SU-DHL-6 (cell line): ENCODE data around the gene LSP1.

ENCODE experiments used
- H2AFZ ChIP-seq: fragments of 200-600 bp; sonication (generic); 2 replicates; pipeline ENCODE4 v1.6.1; 2014; ENCODE audit warnings: low read depth, mild to moderate bottlenecking, moderate library complexity, mixed read lengths, antibody characterized with exemption, low read length; ENCODE audit not compliant: severe bottlenecking
- H3F3A ChIP-seq: fragments of 200-600 bp; shearing (Covaris generic); 2 replicates; pipeline ENCODE4 v1.6.0; 2016; ENCODE audit warnings: antibody characterized with exemption, mild to moderate bottlenecking; ENCODE audit not compliant: insufficient read depth
- H3K27ac ChIP-seq: fragments of 200-600 bp; sonication (generic); 2 replicates; pipeline ENCODE4 v1.5.1; 2016; ENCODE audit warnings: low read depth, mild to moderate bottlenecking, low read length, moderate library complexity, mixed read lengths
- H3K27me3 ChIP-seq: fragments of 200-600 bp; sonication (generic), shearing (Covaris generic); 2 replicates; pipeline ENCODE4 v1.6.0; 2014; ENCODE audit warnings: mild to moderate bottlenecking, low read length
- H3K36me3 ChIP-seq: fragments of 200-600 bp; sonication (generic); 2 replicates; pipeline ENCODE4 v1.6.1; 2014; ENCODE audit warnings: mild to moderate bottlenecking, low read length, mixed read lengths
- H3K4me2 ChIP-seq: fragments of 300-600, 200-600 bp; shearing (Covaris generic), sonication (generic); 2 replicates; pipeline ENCODE4 v1.6.0; 2014; ENCODE audit warnings: low read length, low read depth, mild to moderate bottlenecking; ENCODE audit not compliant: poor library complexity, severe bottlenecking
- H3K4me3 ChIP-seq: fragments of 200-600 bp; sonication (generic); 2 replicates; pipeline ENCODE4 v1.5.1; 2014; ENCODE audit warnings: antibody characterized with exemption, low read length, mild to moderate bottlenecking, mixed read lengths; ENCODE audit not compliant: insufficient read depth, poor library complexity, severe bottlenecking
- H3K79me2 ChIP-seq: fragments of 200-600 bp; sonication (generic); 2 replicates; pipeline ENCODE4 v1.6.1; 2014; ENCODE audit warnings: mild to moderate bottlenecking, low read length, moderate library complexity; ENCODE audit not compliant: insufficient read depth
- H3K9ac ChIP-seq: fragments of 200-600 bp; sonication (generic); 2 replicates; pipeline ENCODE4 v1.7.0; 2014; ENCODE audit warnings: mild to moderate bottlenecking, low read length
- H3K9me2 ChIP-seq: fragments of 200-600 bp; sonication (generic); replicated peaks from 2 replicates; pipeline ENCODE4 v1.6.1; 2014; ENCODE audit warnings: low read length; ENCODE audit not compliant: insufficient read depth
- H3K9me3 ChIP-seq: fragments of 200-600 bp; sonication (generic); 2 replicates; pipeline ENCODE4 v1.6.1; 2014; ENCODE audit warnings: low read length, mixed read lengths; ENCODE audit not compliant: insufficient read depth
- H4K20me1 ChIP-seq: fragments of 200-600 bp; sonication (generic); 2 replicates; pipeline ENCODE4 v1.6.1; 2014; ENCODE audit warnings: low read depth, mild to moderate bottlenecking, antibody characterized with exemption, low read length, moderate library complexity, mixed read lengths
- CTCF ChIP-seq: fragments of 200-600 bp; sonication (generic); IDR thresholded peaks from one replicate; pipeline ENCODE4 v1.5.1; 2017; ENCODE audit warnings: antibody characterized with exemption, mild to moderate bottlenecking, low read length, moderate library complexity; ENCODE audit not compliant: insufficient read depth, poor library complexity, severe bottlenecking
- EZH2phosphoT487 ChIP-seq: fragments of 200-600 bp; sonication (generic), shearing (Covaris generic); conservative IDR thresholded peaks from 2 replicates; pipeline ENCODE4 v1.6.1; 2018; ENCODE audit warnings: mild to moderate bottlenecking, antibody characterized with exemption, low read length, moderate library complexity, mixed read lengths

LSP1 gene

GRCh38 chr11:1920909-1921573, 68.2 kb downstream of the LSP1 start:
- no peaks in the 10 kb centered on the region for H3K36me3 ChIP-seq
- no peak overlapping the region for H2AFZ ChIP-seq
- H3K9me2 ChIP-seq: no peaks in the 10 kb centered on the region
- H3K27me3 ChIP-seq: no peaks in the 10 kb centered on the region
- H4K20me1 ChIP-seq: no peaks in the 10 kb centered on the region
- H3K79me2 ChIP-seq: no peaks in the 10 kb centered on the region
- H3F3A ChIP-seq: no peaks in the 10 kb centered on the region
- no peak overlapping the region for H3K27ac ChIP-seq
- no peaks in the 10 kb centered on the region for H3K9me3 ChIP-seq
- TF ChIP-seq EZH2phosphoT487 (no peak), CTCF (no peak)
- H3K4me3 ChIP-seq: no peak overlapping the region
- no peak overlapping the region for H3K4me2 ChIP-seq
- H3K9ac ChIP-seq: no peak overlapping the region

GRCh38 chr11:1921574-1922141, 68.8 kb downstream of the LSP1 start:
- no peak overlapping the region for H2AFZ ChIP-seq
- no peaks in the 10 kb centered on the region for H3K27me3 ChIP-seq
- no peaks in the 10 kb centered on the region for H3K9me2 ChIP-seq

GRCh38 chr11:1922481-1923081, 69.7 kb downstream of the LSP1 start:
- Histone ChIP-seq H2AFZ (no peak overlapping the region), H3K4me2 (no peak overlapping the region), H3K9me3 (no peaks in the 10 kb centered on the region), H3K27me3 (no peaks in the 10 kb centered on the region), H3K9me2 (no peaks in the 10 kb centered on the region), H4K20me1 (no peaks in the 10 kb centered on the region), H3K36me3 (no peaks in the 10 kb centered on the region), H3K4me3 (no peak overlapping the region), H3K27ac (no peak overlapping the region), H3K79me2 (no peaks in the 10 kb centered on the region), H3F3A (no peaks in the 10 kb centered on the region), H3K9ac (no peak overlapping the region)
- no peak for TF ChIP-seq EZH2phosphoT487
- no peak for TF ChIP-seq CTCF

More at GRCh38 chr11:1921574-1922141, 68.8 kb downstream of the LSP1 start:
- Histone ChIP-seq H3K27ac (no peak overlapping the region), H3F3A (no peaks in the 10 kb centered on the region), H3K9me3 (no peaks in the 10 kb centered on the region), H3K36me3 (no peaks in the 10 kb centered on the region), H4K20me1 (no peaks in the 10 kb centered on the region), H3K4me3 (no peak overlapping the region), H3K79me2 (no peaks in the 10 kb centered on the region), H3K9ac (no peak overlapping the region), H3K4me2 (no peak overlapping the region)
- no peak for TF ChIP-seq CTCF
- TF ChIP-seq EZH2phosphoT487: no peak
